Testis (tissue), 3 donors: Measurements from ENCODE around the gene MRPL20. TPM values are rescaled to one million over a fixed set of nuclear protein-coding genes. Genes with fewer than 3 reads are reported as not detected.

ENCODE experiments used
- DNase-seq: peaks from one replicate; pipeline ENCODE4 v3.0.0-alpha.2; 2019
- H3K27ac ChIP-seq, 2 donors: fragments of 200-600 bp; sonication (generic); one replicate each; pipeline ENCODE4 v1.5.1; 2019
- H3K27me3 ChIP-seq: fragments of 200-600 bp; sonication (generic); one replicate; pipeline ENCODE4 v1.5.1; 2019
- H3K36me3 ChIP-seq: fragments of 200-600 bp; sonication (generic); one replicate; pipeline ENCODE4 v1.5.1; 2017; ENCODE audit warnings: low read depth; ENCODE audit errors: missing control alignments
- H3K4me1 ChIP-seq: fragments of 200-600 bp; sonication (generic); one replicate; pipeline ENCODE4 v1.5.1; 2019
- H3K4me3 ChIP-seq, 2 donors: fragments of 200-600 bp; sonication (generic); one replicate each; pipeline ENCODE4 v1.5.1; 2017 to 2019
- H3K9me3 ChIP-seq: fragments of 200-600 bp; sonication (generic); one replicate; pipeline ENCODE4 v1.5.1; 2017
- CTCF ChIP-seq, 3 experiments: fragments of 450-650 bp in 2 of 3; fragments of 200-600 bp in 1 of 3; sonication (generic) in 1 of 3; IDR thresholded peaks; one replicate each; pipeline ENCODE4 v1.5.1; 2016 to 2019; ENCODE audit warnings: antibody characterized with exemption in 3 of 3, mild to moderate bottlenecking in 2 of 3, moderate library complexity in 1 of 3
- POLR2A ChIP-seq: fragments of 450-650 bp; IDR thresholded peaks from one replicate; pipeline ENCODE4 v1.6.1; 2017; ENCODE audit warnings: antibody characterized with exemption, mild to moderate bottlenecking, moderate library complexity
- WGBS, 2 donors: methylation state at CpG; one replicate each; pipeline ENCODE4 v1.1.5; 2018; 5-methylcytosine and 5-hydroxymethylcytosine counted together
- intact Hi-C: fragments of 100-400 bp; cut with DNase I; formaldehyde crosslinking; loops from one replicate; pipeline ENCODE4 v1.15.1; 2023; ENCODE audit warnings: low total_unique reads
- polyA plus RNA-seq: library from polyadenylated mRNA; stranded (reverse); fragments of 350-450 nt; fragmentation: Illumina TruSeq; extraction: RNeasy Lipid Tissue Mini Kit (QIAGEN cat#74804); gene quantifications from one replicate; pipeline ENCODE4 v1.2.3, GENCODE V29; 2014; ENCODE audit warnings: low read depth, low replicate concordance; ENCODE audit not compliant: insufficient read depth
- total RNA-seq, 2 donors: library from RNA; depleted of rRNA; stranded (reverse); fragments of >200 nt; gene quantifications; one replicate each; pipeline ENCODE4 v1.2.3, GENCODE V29; 2016

The MRPL20 gene
- total and polyA plus RNA-seq, 3 donors from 2014 or later, result 104 to 123 (median 110) TPM

DNA sequence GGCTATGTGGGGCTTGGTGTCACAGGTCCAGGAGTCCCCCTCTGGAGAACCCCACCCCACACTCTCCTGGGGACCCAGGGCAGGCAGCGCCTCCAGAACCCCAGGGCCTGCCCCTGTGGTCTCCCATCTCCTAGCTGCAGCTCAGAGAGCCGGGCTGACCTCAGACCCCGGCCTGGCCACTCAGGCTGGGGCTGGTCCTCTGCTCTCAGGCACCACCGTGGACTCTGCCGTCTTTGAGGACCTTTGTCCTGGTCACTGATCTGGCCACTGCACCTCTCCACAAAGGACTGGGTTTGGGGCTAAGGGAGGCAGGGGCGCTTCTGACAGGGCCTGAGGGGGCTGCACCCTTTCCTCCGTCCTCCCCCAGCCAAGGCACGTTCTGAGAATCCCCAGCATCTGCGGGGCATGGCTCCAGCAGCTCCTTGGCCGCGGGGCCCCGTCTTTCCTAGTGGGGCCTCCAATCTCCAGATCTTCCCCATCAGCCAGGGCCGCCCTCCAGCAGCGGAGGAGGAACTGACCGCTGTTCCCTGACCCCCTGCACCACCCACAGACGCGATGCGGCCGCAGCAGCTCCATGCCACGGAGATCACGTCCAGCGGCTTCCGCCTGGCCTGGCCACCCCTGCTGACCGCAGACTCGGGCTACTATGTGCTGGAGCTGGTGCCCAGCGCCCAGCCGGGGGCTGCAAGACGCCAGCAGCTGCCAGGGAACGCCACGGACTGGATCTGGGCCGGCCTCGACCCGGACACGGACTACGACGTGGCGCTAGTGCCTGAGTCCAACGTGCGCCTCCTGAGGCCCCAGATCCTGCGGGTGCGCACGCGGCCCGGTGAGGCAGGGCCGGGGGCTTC, 31.7 kb upstream of the MRPL20 start:
- H3K4me3 ChIP-seq, result no peak overlapping the region
- DNase-seq, result no peak
- intact Hi-C loops, result no loop called here
- no peaks in the 10 kb centered on the region for H3K9me3 ChIP-seq
- H3K36me3 ChIP-seq, result no peaks in the 10 kb centered on the region
- peaks cover 59% of the 10 kb centered on the region for H3K4me1 ChIP-seq
- no peaks in the 10 kb centered on the region for H3K27me3 ChIP-seq
- WGBS, 2 donors, result 61 to 76% methylated on average over 21 to 44 of the region's 45 CpGs
- no peak overlapping the region for H3K27ac ChIP-seq
- TF ChIP-seq CTCF (IDR thresholded peaks at IDR 0.05) (no peak), POLR2A (no peak)

GRCh38 chr1:1437904-1438376, 30.8 kb upstream of the MRPL20 start:
- H3K27me3 ChIP-seq, result no peaks in the 10 kb centered on the region
- 68 to 73% methylated on average over 7 to 11 of the region's 11 CpGs for WGBS, 2 donors
- H3K4me1 ChIP-seq, result peaks cover 67% of the 10 kb centered on the region
- intact Hi-C loops, result no loop called here
- H3K4me3 ChIP-seq, result no peak overlapping the region
- H3K36me3 ChIP-seq, result no peaks in the 10 kb centered on the region
- no peaks in the 10 kb centered on the region for H3K9me3 ChIP-seq
- TF ChIP-seq CTCF (IDR thresholded peaks at IDR 0.05) (no peak), POLR2A (no peak)
- H3K27ac ChIP-seq, result no peak overlapping the region
- no peak for DNase-seq

GRCh38 chr1:1437033-1437903, 30.2 kb upstream of the MRPL20 start:
- intact Hi-C loops, result no loop called here
- DNase-seq, result no peak
- Histone ChIP-seq H3K27me3 (no peaks in the 10 kb centered on the region), H3K27ac (no peak overlapping the region), H3K4me1 (peaks cover 72% of the 10 kb centered on the region), H3K9me3 (no peaks in the 10 kb centered on the region), H3K36me3 (no peaks in the 10 kb centered on the region), H3K4me3 (no peak overlapping the region)
- WGBS, 2 donors, result 71 to 100% methylated on average over 8 to 31 of the region's 31 CpGs
- TF ChIP-seq POLR2A (no peak), CTCF (IDR thresholded peaks at IDR 0.05) (no peak)

- intact Hi-C loops, result no loop called here
- TF ChIP-seq CTCF (IDR thresholded peaks at IDR 0.05) (no peak), POLR2A (no peak)
- 82 to 84% methylated on average over 7 of the region's 7 CpGs for WGBS, 2 donors
- H3K9me3 ChIP-seq, result no peaks in the 10 kb centered on the region
- H3K27me3 ChIP-seq, result no peaks in the 10 kb centered on the region
- peak overlapping the region in 1 of 2 donors; percentile 59 for H3K4me3 ChIP-seq
- H3K27ac ChIP-seq, result no peak overlapping the region
- no peak for DNase-seq
- H3K36me3 ChIP-seq, result no peaks in the 10 kb centered on the region
- peaks cover 72% of the 10 kb centered on the region for H3K4me1 ChIP-seq
These were observed 29.5 kb upstream of the MRPL20 start for GRCh38 chr1:1436630-1437032.
